Ishikawa (cell line): ENCODE data around the gene BBS9.

Source experiments
- CEBPB ChIP-seq: IDR thresholded peaks from 2 replicates; pipeline ENCODE4 v1.6.1; 2012
- CREB1 ChIP-seq: IDR thresholded peaks from 2 replicates; pipeline ENCODE4 v1.6.1; 2012; ENCODE audit warnings: low read depth
- EGR1 ChIP-seq: IDR thresholded peaks from 2 replicates; pipeline ENCODE4 v1.6.1; 2012
- EP300 ChIP-seq: IDR thresholded peaks from 2 replicates; pipeline ENCODE4 v1.6.1; 2012; ENCODE audit warnings: borderline replicate concordance
- FOXM1 ChIP-seq: IDR thresholded peaks from 2 replicates; pipeline ENCODE4 v1.6.1; 2012; ENCODE audit warnings: low read depth, borderline replicate concordance
- MAX ChIP-seq: IDR thresholded peaks from 2 replicates; pipeline ENCODE4 v1.6.1; 2012
- NFIC ChIP-seq: IDR thresholded peaks from 2 replicates; pipeline ENCODE4 v1.6.1; 2012
- RAD21 ChIP-seq: IDR thresholded peaks from 2 replicates; pipeline ENCODE4 v1.6.1; 2012; ENCODE audit warnings: low read depth
- REST ChIP-seq: IDR thresholded peaks from 2 replicates; pipeline ENCODE4 v1.6.1; 2012; ENCODE audit warnings: low read depth, mild to moderate bottlenecking
- TAF1 ChIP-seq: IDR thresholded peaks from 2 replicates; pipeline ENCODE4 v1.6.1; 2012; ENCODE audit warnings: low read depth, mild to moderate bottlenecking
- TCF12 ChIP-seq: IDR thresholded peaks from 2 replicates; pipeline ENCODE4 v1.6.1; 2012; ENCODE audit warnings: low read depth
- TEAD4 ChIP-seq: IDR thresholded peaks from 2 replicates; pipeline ENCODE4 v1.6.1; 2012
- USF1 ChIP-seq: IDR thresholded peaks from 2 replicates; pipeline ENCODE4 v1.6.1; 2012
- YY1 ChIP-seq: IDR thresholded peaks from 2 replicates; pipeline ENCODE4 v1.6.1; 2012; ENCODE audit warnings: low read depth
- ZBTB7A ChIP-seq: IDR thresholded peaks from 2 replicates; pipeline ENCODE4 v1.6.1; 2012; ENCODE audit warnings: low read depth

BBS9 gene

GRCh38 chr7:33111614-33112013 lies 17.8 kb upstream of the BBS9 start:
- no peak for TF ChIP-seq RAD21
- TF ChIP-seq ZBTB7A: no peak
- TF ChIP-seq USF1: no peak
- no peak for TF ChIP-seq CREB1
- TF ChIP-seq TAF1: no peak
- TF ChIP-seq EP300: no peak
- TF ChIP-seq EGR1: no peak
- no peak for TF ChIP-seq MAX
- TF ChIP-seq TEAD4: no peak
- TF ChIP-seq NFIC: no peak

DNA sequence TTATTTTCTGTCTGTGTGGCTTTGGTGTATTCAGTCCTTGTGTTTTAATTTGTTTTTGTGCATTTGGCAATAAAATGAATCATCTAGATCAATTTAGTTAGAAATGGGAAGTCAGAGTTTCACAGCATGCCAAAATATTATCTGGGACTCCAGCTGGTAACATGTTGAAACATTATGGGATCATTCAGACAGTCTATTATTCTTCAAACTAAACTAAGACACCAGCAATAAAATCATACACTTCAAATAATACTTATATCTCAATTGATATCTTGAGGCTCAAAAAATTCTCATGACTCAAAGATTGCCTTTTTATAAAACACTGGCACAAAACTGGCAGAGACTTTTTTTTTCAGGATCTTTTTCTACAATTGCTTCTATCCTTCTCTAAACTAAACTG lies 14.4 kb upstream of the BBS9 start:
- TF ChIP-seq RAD21 (no peak), TEAD4 (no peak), EP300 (no peak), REST (no peak), MAX (no peak)

DNA sequence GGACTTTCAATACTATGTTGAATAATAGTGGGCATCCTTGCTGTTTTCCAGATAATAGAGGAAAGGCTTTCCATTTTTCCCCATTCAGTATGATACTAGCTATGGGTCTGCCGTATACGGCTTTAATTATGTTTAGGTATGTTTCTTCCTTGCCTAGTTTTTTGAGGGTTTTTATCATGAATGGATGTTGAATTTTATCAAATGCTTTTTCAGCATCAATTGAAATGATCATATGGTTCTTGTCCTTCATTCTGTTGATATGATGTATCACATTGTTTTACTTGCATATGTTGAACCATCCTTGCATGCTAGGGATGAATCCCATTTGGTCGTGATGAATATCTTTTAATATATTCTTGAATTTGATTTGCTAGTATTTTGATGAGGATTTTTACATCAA lies 11.0 kb upstream of the BBS9 start:
- TF ChIP-seq EGR1: no peak
- TF ChIP-seq CEBPB: no peak
- TF ChIP-seq FOXM1: no peak
- no peak for TF ChIP-seq TEAD4
- no peak for TF ChIP-seq EP300
- no peak for TF ChIP-seq ZBTB7A
- TF ChIP-seq RAD21: no peak
- TF ChIP-seq TCF12: no peak
- no peak for TF ChIP-seq NFIC
- no peak for TF ChIP-seq TAF1

DNA sequence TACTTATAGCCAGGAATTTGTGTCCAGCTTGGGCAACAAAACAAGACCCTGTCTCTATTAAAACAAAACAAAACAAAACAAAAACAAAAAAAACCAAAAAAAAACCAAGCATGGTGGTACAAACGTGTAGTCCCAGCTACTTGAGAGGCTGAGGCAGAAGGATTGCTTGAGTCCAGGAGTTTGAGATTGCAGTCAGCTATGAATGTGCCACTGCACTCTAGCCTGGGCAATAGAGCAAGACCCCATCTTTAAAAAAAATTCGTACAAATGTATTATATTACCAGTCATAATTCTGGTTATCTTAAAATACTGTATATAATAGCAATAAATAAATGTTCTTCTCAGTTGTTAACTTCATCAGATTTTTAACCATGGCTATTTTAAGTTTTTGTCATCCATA lies 2.3 kb upstream of the BBS9 start:
- TF ChIP-seq YY1 (no peak), EGR1 (no peak), TCF12 (no peak), FOXM1 (no peak), MAX (no peak), TEAD4 (no peak), CEBPB (no peak), CREB1 (no peak), USF1 (no peak), ZBTB7A (no peak), EP300 (no peak), NFIC (no peak), RAD21 (no peak), REST (no peak), TAF1 (no peak)

DNA sequence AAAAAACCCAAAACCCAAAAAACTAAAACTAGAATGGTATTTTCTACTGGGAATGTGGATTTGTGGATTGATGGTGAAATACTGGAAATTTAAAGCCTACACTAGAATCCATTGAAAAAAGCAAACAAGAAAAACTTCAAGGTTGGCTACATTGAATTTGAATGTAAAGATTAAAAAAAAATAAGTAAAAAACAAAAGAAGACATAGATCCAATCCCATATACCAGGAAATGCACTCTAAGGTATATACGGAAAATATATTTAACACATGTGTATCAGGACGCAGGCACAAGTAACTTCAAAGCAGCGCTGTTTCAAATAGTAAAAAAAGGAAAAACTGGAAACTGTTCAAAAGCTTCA lies 754 bp upstream of the BBS9 start:
- TF ChIP-seq EP300: no peak
- no peak for TF ChIP-seq FOXM1
- TF ChIP-seq REST: no peak
- TF ChIP-seq YY1: no peak
- TF ChIP-seq CREB1: no peak
- TF ChIP-seq RAD21: no peak
- no peak for TF ChIP-seq EGR1
- no peak for TF ChIP-seq TEAD4
- TF ChIP-seq CEBPB: no peak
- no peak for TF ChIP-seq TAF1
- TF ChIP-seq TCF12: no peak
- TF ChIP-seq NFIC: no peak
